Brain microvascular endothelial cell (primary cell): ENCODE data around the gene CPHXL.

Experiments used
- DNase-seq: peaks from one replicate; pipeline ENCODE4 v3.0.0-alpha.2; 2020
- H3K27ac ChIP-seq: fragments of 250-450 bp; sonication (Bioruptor Pico); 2 replicates; pipeline ENCODE4 v1.5.1; 2020; ENCODE audit warnings: mild to moderate bottlenecking, moderate library complexity
- H3K27me3 ChIP-seq: fragments of 250-450 bp; sonication (Bioruptor Pico); replicated peaks from 2 replicates; pipeline ENCODE4 v1.5.1; 2020; ENCODE audit warnings: mild to moderate bottlenecking
- H3K36me3 ChIP-seq: fragments of 250-450 bp; sonication (Bioruptor Pico); replicated peaks from 2 replicates; pipeline ENCODE4 v1.5.1; 2020; ENCODE audit warnings: mild to moderate bottlenecking
- H3K4me3 ChIP-seq: 2 replicates; pipeline ENCODE4 v1.5.1; 2011; ENCODE audit warnings: low read depth, mild to moderate bottlenecking, control low read depth, low read length, moderate library complexity
- in situ Hi-C: cut with HindIII; loops from 2 replicates; pipeline ENCODE4 v1.10.0; 2017; ENCODE audit warnings: low sequenced_read_pairs, low pct_ligation_motif_present
- TF ChIP-seq, protein P1 (sequence below): IDR thresholded peaks from 2 replicates; pipeline ENCODE4 v1.5.1; 2011; ENCODE audit warnings: low read depth, mild to moderate bottlenecking, moderate library complexity, low read length, control low read depth, inconsistent platforms; ENCODE audit errors: missing control alignments

Gene CPHXL

DNA sequence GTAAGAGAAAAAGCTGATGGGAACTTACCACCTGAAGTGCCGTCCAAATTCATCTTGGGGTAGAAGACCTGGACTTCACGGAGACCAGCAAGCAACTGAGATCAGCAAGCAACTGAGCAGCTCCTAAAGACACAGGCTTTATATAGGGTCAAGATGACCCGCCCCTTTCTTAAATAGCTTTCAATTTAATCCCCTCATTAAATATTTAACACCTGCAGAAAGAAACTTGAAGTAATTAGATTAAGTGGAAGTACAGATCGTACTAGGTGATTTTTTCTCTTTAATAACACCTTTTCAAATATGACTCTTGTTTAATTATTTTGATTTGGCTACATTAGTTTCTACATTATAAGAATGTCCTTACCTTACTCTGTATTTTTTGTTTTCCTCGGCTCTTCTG, at the start of gene CPHXL:
Gene CPHXL, minus strand, starts transcription at position 101 of the 400 bp plus-strand sequence. Its CDS starts 48 bp downstream, at position 53.
- in situ Hi-C loops: no loop called here
- TF ChIP-seq, protein P1, sequence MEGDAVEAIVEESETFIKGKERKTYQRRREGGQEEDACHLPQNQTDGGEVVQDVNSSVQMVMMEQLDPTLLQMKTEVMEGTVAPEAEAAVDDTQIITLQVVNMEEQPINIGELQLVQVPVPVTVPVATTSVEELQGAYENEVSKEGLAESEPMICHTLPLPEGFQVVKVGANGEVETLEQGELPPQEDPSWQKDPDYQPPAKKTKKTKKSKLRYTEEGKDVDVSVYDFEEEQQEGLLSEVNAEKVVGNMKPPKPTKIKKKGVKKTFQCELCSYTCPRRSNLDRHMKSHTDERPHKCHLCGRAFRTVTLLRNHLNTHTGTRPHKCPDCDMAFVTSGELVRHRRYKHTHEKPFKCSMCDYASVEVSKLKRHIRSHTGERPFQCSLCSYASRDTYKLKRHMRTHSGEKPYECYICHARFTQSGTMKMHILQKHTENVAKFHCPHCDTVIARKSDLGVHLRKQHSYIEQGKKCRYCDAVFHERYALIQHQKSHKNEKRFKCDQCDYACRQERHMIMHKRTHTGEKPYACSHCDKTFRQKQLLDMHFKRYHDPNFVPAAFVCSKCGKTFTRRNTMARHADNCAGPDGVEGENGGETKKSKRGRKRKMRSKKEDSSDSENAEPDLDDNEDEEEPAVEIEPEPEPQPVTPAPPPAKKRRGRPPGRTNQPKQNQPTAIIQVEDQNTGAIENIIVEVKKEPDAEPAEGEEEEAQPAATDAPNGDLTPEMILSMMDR: no peak
- no peak for DNase-seq

DNA sequence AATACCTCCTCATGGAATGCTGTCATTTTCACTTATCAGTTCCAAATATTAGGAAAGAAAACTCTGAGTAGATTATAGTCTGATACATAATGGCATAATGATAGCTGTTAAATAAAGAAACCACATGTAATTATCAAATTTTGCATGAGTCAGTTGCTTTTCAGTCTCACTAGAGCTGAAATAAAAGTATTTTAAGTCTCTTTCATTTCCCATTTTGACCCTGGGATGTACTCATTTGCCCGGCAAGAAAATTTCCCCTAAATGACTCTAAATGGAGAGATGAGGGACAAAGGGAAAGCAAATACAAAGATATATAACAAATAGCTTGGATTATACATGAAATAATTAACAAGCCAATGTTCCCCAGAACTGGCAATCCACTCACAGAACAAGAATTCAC, 47.9 kb upstream of the CPHXL start:
- H3K36me3 ChIP-seq: no peaks in the 10 kb centered on the region
- TF ChIP-seq, protein P1: no peak
- H3K4me3 ChIP-seq: no peak overlapping the region
- no peak for DNase-seq
- in situ Hi-C loops: no loop called here
- no peak overlapping the region for H3K27ac ChIP-seq
- no peaks in the 10 kb centered on the region for H3K27me3 ChIP-seq

More for the DNA sequence above, at the start of gene CPHXL:
- Histone ChIP-seq H3K36me3 (no peaks in the 10 kb centered on the region), H3K27ac (no peak within 1 kb of the TSS), H3K27me3 (no peaks in the 10 kb centered on the region), H3K4me3 (no peak within 1 kb of the TSS)

DNA sequence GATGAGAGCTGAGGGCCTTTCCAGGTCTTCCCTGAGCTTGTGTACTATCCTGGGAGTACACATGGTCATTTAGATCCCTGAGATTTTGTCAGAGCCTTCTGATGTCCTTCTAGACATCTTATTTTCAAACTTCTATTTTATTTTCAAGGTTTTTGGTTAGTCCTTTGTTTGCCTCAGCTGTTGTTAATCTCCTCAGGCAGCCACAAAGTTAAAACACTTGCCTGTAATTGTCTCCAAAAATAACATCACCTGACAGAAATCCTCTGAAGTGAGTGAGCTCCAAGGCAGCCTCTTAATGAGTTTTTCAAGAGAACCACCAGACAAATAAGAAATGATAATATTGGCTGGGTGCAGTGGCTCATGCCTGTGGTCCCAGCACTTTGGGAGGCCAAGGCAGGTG, 43.8 kb upstream of the CPHXL start:
- H3K27me3 ChIP-seq: no peaks in the 10 kb centered on the region
- H3K36me3 ChIP-seq: no peaks in the 10 kb centered on the region
- no peak overlapping the region for H3K27ac ChIP-seq
- TF ChIP-seq, protein P1: no peak
- H3K4me3 ChIP-seq: no peak overlapping the region
- in situ Hi-C loops: no loop called here
- no peak for DNase-seq

DNA sequence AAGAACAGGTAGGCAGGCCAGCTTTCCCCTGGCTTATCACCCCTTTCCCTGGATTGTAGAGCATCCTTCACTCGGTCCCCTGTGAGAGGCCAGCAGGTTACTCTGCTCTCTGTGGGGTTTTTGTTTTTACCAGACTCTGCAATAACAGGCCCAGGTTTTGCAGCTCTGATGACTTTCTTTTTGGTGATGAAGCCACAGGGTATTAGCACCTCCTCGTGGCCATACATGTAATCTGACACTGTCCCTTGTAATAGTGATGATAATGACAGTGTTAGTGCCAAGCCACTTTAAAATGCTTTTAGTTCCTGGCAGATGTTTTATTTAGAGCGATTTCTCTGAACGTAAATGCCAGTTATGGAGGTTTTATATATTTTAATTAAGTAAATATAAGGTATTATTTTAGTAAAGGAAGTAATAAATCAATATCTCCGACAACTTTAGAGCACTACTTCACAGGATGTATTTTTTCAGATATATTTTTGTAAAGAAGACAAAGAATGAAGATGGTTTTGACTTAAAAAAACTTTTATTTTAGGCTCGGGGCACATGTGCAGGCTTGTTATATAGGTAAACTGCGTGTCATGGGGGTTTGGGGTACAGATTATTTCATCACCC, 38.0 kb upstream of the CPHXL start:
- Histone ChIP-seq H3K27ac (no peak overlapping the region), H3K27me3 (no peaks in the 10 kb centered on the region), H3K4me3 (no peak overlapping the region), H3K36me3 (no peaks in the 10 kb centered on the region)
- in situ Hi-C loops: no loop called here
- TF ChIP-seq, protein P1: peak; percentile 78
- peak; percentile 61 for DNase-seq

DNA sequence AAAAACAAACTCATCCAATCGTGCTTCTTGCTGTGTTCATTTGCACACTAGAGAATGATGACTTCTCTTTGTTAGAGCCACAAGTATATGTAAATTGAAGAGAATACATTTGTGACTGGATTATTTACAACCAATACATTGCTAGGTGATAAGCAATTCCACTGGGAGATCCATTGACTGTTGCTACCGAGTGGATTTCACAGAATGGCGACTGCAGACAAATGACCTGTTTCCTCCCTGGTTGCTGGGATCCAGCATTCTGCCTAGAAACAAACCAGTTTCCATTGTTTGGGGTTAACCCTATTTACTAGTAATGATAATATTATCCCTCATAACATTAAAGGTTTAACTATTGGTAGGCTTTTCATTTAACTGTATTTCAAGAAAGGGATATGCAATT, 36.9 kb upstream of the CPHXL start:
- Histone ChIP-seq H3K36me3 (no peaks in the 10 kb centered on the region), H3K4me3 (no peak overlapping the region), H3K27me3 (no peaks in the 10 kb centered on the region), H3K27ac (no peak overlapping the region)
- DNase-seq: no peak
- TF ChIP-seq, protein P1: no peak
- in situ Hi-C loops: no loop called here

DNA sequence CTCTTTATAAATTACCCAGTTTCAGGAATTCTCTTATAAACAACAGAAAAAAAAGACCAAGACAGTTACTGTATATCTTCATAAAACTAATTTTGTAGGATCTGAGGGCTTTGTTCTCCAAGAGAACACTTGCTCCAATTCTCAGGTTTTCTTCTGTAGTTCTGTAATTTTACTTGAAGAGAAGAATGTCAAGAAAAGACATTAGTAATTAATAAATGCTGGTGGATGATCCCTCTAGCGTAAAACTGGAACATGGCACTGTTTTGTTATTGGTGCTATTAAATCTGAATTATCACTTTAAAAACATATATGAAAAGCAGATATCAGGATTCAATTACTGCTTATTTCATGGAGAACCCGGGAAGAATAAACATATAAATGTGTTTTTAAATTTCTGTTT, 36.5 kb upstream of the CPHXL start:
- H3K4me3 ChIP-seq: no peak overlapping the region
- no peaks in the 10 kb centered on the region for H3K27me3 ChIP-seq
- H3K36me3 ChIP-seq: no peaks in the 10 kb centered on the region
- H3K27ac ChIP-seq: no peak overlapping the region
- in situ Hi-C loops: no loop called here
- TF ChIP-seq, protein P1: no peak
- DNase-seq: no peak
